Smooth muscle cell of trachea (primary cell): ENCODE data around the gene TP53RK. TPM values are rescaled to one million over a fixed set of nuclear protein-coding genes. Genes with fewer than 3 reads are reported as not detected.

Experiments used
- total RNA-seq: library from RNA; depleted of rRNA; stranded (reverse); fragments of >200 nt; gene quantifications from 2 replicates; pipeline ENCODE4 v1.2.1, GENCODE V29; 2014

The TP53RK gene
- 13.2 and 18.9 TPM in 2 replicates for total RNA-seq

GRCh38 chr20:46689082-46689753 lies at the start of gene TP53RK:
TSS of gene TP53RK (minus strand) at chr20:46689444. CDS start at chr20:46689414, 30 bp downstream.

GRCh38 chr20:46709459-46710152 lies 20.4 kb upstream of the TP53RK start, which contains the start of gene SLC2A10:
TSS of gene SLC2A10 (plus strand) at chr20:46709649. CDS start at chr20:46709737, 88 bp downstream.

GRCh38 chr20:46651091-46651962 lies 37.9 kb downstream of the TP53RK start, which contains the start of gene SLC13A3:
TSS of gene SLC13A3 (minus strand) at chr20:46651459. CDS start at chr20:46651421, 38 bp downstream.

Other genes starting within 250 kb of the TP53RK start
- 1.6 and 2.5 TPM in 2 replicates for gene ZNF334, start 175.9 kb downstream of the TP53RK start, total RNA-seq
- not detected in 2 replicates for gene OCSTAMP, start 138.8 kb downstream of the TP53RK start, total RNA-seq
- 2.9 and 6.0 TPM in 2 replicates for gene SLC13A3, start 38.0 kb downstream of the TP53RK start, total RNA-seq
- gene SLC2A10, start 20.2 kb upstream of the TP53RK start, total RNA-seq: 38.0 and 90.1 TPM in 2 replicates
- gene EYA2, start 205.4 kb upstream of the TP53RK start, total RNA-seq: 0.44 and 1.5 TPM in 2 replicates